ENCODE results near the gene MGAT3.

DNA sequence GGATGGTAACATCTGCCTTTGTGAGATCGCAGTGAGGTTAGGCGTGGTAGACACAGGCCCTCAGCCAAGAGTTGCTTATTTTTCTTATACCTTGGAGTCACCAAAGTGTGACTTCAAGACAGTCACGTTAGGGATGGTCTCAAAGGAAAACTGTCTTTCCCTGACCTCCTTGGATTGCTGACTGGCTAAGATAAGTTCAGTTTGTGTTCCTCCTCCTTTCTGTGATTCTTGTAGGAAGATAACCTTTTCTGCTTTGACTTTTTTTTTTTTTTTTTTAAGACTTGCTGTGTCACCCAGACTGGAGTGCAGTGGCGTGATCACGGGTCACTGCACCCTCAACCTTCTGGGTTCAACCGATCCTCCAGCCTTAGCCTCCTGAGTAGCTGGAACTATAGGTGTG lies 34.1 kb upstream of the MGAT3 start:
- TF ChIP-seq, protein P1, sequence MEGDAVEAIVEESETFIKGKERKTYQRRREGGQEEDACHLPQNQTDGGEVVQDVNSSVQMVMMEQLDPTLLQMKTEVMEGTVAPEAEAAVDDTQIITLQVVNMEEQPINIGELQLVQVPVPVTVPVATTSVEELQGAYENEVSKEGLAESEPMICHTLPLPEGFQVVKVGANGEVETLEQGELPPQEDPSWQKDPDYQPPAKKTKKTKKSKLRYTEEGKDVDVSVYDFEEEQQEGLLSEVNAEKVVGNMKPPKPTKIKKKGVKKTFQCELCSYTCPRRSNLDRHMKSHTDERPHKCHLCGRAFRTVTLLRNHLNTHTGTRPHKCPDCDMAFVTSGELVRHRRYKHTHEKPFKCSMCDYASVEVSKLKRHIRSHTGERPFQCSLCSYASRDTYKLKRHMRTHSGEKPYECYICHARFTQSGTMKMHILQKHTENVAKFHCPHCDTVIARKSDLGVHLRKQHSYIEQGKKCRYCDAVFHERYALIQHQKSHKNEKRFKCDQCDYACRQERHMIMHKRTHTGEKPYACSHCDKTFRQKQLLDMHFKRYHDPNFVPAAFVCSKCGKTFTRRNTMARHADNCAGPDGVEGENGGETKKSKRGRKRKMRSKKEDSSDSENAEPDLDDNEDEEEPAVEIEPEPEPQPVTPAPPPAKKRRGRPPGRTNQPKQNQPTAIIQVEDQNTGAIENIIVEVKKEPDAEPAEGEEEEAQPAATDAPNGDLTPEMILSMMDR (IDR thresholded peaks at IDR 0.05; ENCODE audit: poor library complexity): no peak
- TF ChIP-seq EZH2phosphoT487 (IDR thresholded peaks at IDR 0.05; ENCODE audit: low read depth, severe bottlenecking, unreplicated experiment) (no peak), EZH2 (IDR thresholded peaks at IDR 0.05; ENCODE audit: borderline replicate concordance) (no peak)
